ENCODE measurements around the gene FIGNL1.

DNA sequence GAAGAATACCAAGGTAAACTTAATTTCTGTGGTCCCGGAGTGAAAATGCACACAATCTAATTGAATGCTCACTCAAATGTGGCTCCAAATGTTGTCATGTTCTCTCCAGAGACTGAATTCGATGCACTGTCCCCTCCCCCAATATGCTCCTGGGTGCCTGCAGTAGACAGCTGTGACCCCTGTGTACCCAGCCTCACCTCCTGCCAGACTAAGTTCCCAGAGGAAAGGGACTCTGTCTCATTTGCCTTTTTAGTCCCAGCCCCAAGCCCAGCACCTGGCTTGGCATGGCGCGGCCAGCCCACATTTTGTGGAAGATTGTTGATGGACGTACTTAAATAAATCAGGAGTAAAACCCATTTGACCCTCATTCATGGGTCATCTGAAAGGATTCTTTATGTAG lies 21.8 kb upstream of the FIGNL1 start:
- TF ChIP-seq, protein P1, sequence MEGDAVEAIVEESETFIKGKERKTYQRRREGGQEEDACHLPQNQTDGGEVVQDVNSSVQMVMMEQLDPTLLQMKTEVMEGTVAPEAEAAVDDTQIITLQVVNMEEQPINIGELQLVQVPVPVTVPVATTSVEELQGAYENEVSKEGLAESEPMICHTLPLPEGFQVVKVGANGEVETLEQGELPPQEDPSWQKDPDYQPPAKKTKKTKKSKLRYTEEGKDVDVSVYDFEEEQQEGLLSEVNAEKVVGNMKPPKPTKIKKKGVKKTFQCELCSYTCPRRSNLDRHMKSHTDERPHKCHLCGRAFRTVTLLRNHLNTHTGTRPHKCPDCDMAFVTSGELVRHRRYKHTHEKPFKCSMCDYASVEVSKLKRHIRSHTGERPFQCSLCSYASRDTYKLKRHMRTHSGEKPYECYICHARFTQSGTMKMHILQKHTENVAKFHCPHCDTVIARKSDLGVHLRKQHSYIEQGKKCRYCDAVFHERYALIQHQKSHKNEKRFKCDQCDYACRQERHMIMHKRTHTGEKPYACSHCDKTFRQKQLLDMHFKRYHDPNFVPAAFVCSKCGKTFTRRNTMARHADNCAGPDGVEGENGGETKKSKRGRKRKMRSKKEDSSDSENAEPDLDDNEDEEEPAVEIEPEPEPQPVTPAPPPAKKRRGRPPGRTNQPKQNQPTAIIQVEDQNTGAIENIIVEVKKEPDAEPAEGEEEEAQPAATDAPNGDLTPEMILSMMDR (IDR thresholded peaks at IDR 0.05) = no peak
- no peak for TF ChIP-seq POLR2A (IDR thresholded peaks at IDR 0.05; ENCODE audit: low read depth)
- TF ChIP-seq POLR2AphosphoS5 (IDR thresholded peaks at IDR 0.05) = no peak
- TF ChIP-seq EP300 (IDR thresholded peaks at IDR 0.05) = no peak

All from esophagus muscularis mucosa (tissue), 4 donors.